CD14-positive monocyte (primary cell): ENCODE measurements around the gene JUP. TPM values are rescaled to one million over a fixed set of nuclear protein-coding genes. Genes with fewer than 3 reads are reported as not detected.

Source experiments
- DNase-seq, 3 donors: peaks; one replicate each; pipeline ENCODE4 v3.0.0-alpha.2; 2011 to 2022
- H2AFZ ChIP-seq: 2 replicates; pipeline ENCODE4 v1.6.0; 2012; ENCODE audit warnings: mild to moderate bottlenecking, low read depth, low read length, inconsistent platforms; ENCODE audit not compliant: insufficient read depth, poor library complexity, severe bottlenecking
- H3K27ac ChIP-seq, 2 donors: 1 replicate in 1 of 2; 2 replicates in 1 of 2; pipeline ENCODE4 v1.5.1; 2012 to 2013; ENCODE audit warnings: low read length in 2 of 2, control low read depth in 1 of 2, inconsistent platforms in 1 of 2, low read depth in 1 of 2, mild to moderate bottlenecking in 1 of 2
- H3K27me3 ChIP-seq, 2 donors: one replicate each; pipeline versions ENCODE4 v1.6.0 to v1.6.1; 2011 to 2013; ENCODE audit warnings: low read length in 2 of 2; ENCODE audit not compliant: control insufficient read depth in 2 of 2, insufficient read depth in 2 of 2
- H3K36me3 ChIP-seq, 2 donors: replicated peaks in 1 of 2; 1 replicate in 1 of 2; 2 replicates in 1 of 2; pipeline versions ENCODE4 v1.5.1 to v1.6.1; 2012 to 2013; ENCODE audit warnings: low read length in 2 of 2, control low read depth in 1 of 2, inconsistent platforms in 1 of 2, mild to moderate bottlenecking in 1 of 2; ENCODE audit not compliant: insufficient read depth in 2 of 2, control insufficient read depth in 1 of 2
- H3K4me1 ChIP-seq, 2 donors: 1 replicate in 1 of 2; 2 replicates in 1 of 2; pipeline versions ENCODE4 v1.5.1 to v1.6.1; 2012 to 2013; ENCODE audit warnings: low read length in 2 of 2, control low read depth in 1 of 2, inconsistent platforms in 1 of 2, mild to moderate bottlenecking in 1 of 2, moderate library complexity in 1 of 2; ENCODE audit not compliant: insufficient read depth in 2 of 2, control insufficient read depth in 1 of 2
- H3K4me2 ChIP-seq: replicated peaks from 2 replicates; pipeline ENCODE3; 2012; ENCODE audit warnings: low read length, moderate library complexity, mild to moderate bottlenecking; ENCODE audit not compliant: poor library complexity, severe bottlenecking; ENCODE audit errors: extremely low read depth
- H3K4me3 ChIP-seq, 3 experiments: fragments of 200-600 bp in 1 of 3; sonication (generic) in 1 of 3; replicated peaks in 1 of 3; 1 replicate in 2 of 3; 2 replicates in 1 of 3; pipeline ENCODE4 v1.5.1; 2011 to 2013; ENCODE audit warnings: low read length in 3 of 3, mild to moderate bottlenecking in 3 of 3, control low read depth in 2 of 3, low read depth in 2 of 3, inconsistent platforms in 1 of 3, moderate library complexity in 1 of 3
- H3K79me2 ChIP-seq: 2 replicates; pipeline ENCODE4 v1.6.0; 2012; ENCODE audit warnings: mild to moderate bottlenecking, control low read depth, inconsistent platforms, low read length, moderate library complexity; ENCODE audit not compliant: insufficient read depth
- H3K9ac ChIP-seq: 2 replicates; pipeline ENCODE4 v1.6.0; 2017; ENCODE audit warnings: low read length, mild to moderate bottlenecking; ENCODE audit not compliant: insufficient read depth, poor library complexity, severe bottlenecking
- H3K9me3 ChIP-seq, 2 donors: replicated peaks in 1 of 2; 1 replicate in 1 of 2; 2 replicates in 1 of 2; pipeline versions ENCODE4 v1.5.1 to v1.6.1; 2012 to 2013; ENCODE audit warnings: low read length in 2 of 2, control low read depth in 1 of 2; ENCODE audit not compliant: control insufficient read depth in 1 of 2, insufficient read depth in 1 of 2
- H4K20me1 ChIP-seq: 2 replicates; pipeline ENCODE4 v1.6.0; 2012; ENCODE audit warnings: mild to moderate bottlenecking, low read length, control low read depth, moderate library complexity; ENCODE audit not compliant: insufficient read depth
- H3K27ac Mint-ChIP-seq, 7 donors: one replicate each; pipeline ENCODE4 v1.8.0; 2020; ENCODE audit warnings: mild to moderate bottlenecking in 7 of 7, mixed read lengths in 7 of 7, moderate library complexity in 6 of 7, inconsistent platforms in 2 of 7
- H3K27me3 Mint-ChIP-seq, 3 donors: one replicate each; pipeline ENCODE4 v1.8.0; 2021 to 2022; ENCODE audit warnings: low read depth in 3 of 3, mild to moderate bottlenecking in 3 of 3, mixed read lengths in 3 of 3, moderate library complexity in 3 of 3, inconsistent platforms in 1 of 3
- H3K36me3 Mint-ChIP-seq, 2 donors: one replicate each; pipeline ENCODE4 v1.8.0; 2020; ENCODE audit warnings: mixed read lengths in 2 of 2, inconsistent platforms in 1 of 2, mild to moderate bottlenecking in 1 of 2
- H3K4me1 Mint-ChIP-seq: one replicate; pipeline ENCODE4 v1.8.0; 2020; ENCODE audit warnings: mild to moderate bottlenecking, mixed read lengths
- H3K4me3 Mint-ChIP-seq, 2 donors: one replicate each; pipeline ENCODE4 v1.8.0; 2020; ENCODE audit warnings: mild to moderate bottlenecking in 2 of 2, mixed read lengths in 2 of 2, moderate library complexity in 1 of 2
- H3K9me3 Mint-ChIP-seq, 7 donors: one replicate each; pipeline ENCODE4 v1.8.0; 2020 to 2022; ENCODE audit warnings: mixed read lengths in 7 of 7, mild to moderate bottlenecking in 6 of 7, moderate library complexity in 6 of 7, inconsistent platforms in 2 of 7
- WGBS: methylation state at CpG from one replicate; pipeline ENCODE4 v1.1.5; 2013; ENCODE audit warnings: missing lambda C conversion rate; ENCODE audit not compliant: insufficient coverage; 5-methylcytosine and 5-hydroxymethylcytosine counted together
- intact Hi-C, 2 donors: fragments of 100-400 bp; cut with micrococcal nuclease; formaldehyde crosslinking; loops; one replicate each; pipeline versions ENCODE4 v1.15.0 to v1.15.1; 2023
- polyA plus RNA-seq, 3 donors: library from polyadenylated mRNA; depleted of rRNA in 1 of 3; unstranded in 2 of 3; stranded (reverse) in 1 of 3; fragments of 300-500 nt in 2 of 3; fragments of >200 nt in 1 of 3; fragmentation: Illumina TruSeq in 2 of 3; gene quantifications; 1 replicate in 2 of 3; 2 replicates in 1 of 3; pipeline ENCODE4 v1.2.3, GENCODE V29; 2012 to 2021
- TF ChIP-seq, protein P1 (sequence below): fragments of 200-600 bp; IDR thresholded peaks from one replicate; pipeline ENCODE4 v1.8.0; 2022; ENCODE audit warnings: antibody characterized with exemption, mild to moderate bottlenecking

The JUP gene
- polyA plus RNA-seq, 3 donors = 14.0 to 22.1 (median 15.4) TPM

DNA sequence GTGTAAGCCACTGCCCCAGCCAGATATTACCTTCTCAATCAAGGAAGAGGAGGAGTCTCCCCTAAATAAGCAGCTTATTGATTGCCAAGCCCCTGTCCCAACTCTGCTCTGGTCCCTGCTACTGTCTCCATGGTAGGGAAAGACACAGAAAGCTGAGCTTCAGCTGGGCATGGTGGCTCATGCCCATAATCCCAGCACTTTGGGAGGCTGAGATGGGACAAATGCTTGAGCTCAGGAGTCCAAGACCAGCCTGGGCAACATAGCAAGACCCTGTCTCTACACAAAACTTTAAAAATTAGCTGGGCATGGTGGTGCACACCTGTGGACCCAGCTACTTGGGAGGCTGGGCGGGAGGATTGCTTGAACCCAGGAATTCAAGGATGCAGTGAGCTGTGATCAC, 6.6 kb downstream of the JUP start:
- 100% methylated on average over 1 of the region's 1 CpG for WGBS
- TF ChIP-seq, protein P1, sequence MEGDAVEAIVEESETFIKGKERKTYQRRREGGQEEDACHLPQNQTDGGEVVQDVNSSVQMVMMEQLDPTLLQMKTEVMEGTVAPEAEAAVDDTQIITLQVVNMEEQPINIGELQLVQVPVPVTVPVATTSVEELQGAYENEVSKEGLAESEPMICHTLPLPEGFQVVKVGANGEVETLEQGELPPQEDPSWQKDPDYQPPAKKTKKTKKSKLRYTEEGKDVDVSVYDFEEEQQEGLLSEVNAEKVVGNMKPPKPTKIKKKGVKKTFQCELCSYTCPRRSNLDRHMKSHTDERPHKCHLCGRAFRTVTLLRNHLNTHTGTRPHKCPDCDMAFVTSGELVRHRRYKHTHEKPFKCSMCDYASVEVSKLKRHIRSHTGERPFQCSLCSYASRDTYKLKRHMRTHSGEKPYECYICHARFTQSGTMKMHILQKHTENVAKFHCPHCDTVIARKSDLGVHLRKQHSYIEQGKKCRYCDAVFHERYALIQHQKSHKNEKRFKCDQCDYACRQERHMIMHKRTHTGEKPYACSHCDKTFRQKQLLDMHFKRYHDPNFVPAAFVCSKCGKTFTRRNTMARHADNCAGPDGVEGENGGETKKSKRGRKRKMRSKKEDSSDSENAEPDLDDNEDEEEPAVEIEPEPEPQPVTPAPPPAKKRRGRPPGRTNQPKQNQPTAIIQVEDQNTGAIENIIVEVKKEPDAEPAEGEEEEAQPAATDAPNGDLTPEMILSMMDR = no peak
- Histone ChIP-seq H3K36me3 (peaks cover 0 to 10% of the 10 kb centered on the region in 2 donors), H3K4me3 (no peak overlapping the region), H3K9me3 (no peaks in the 10 kb centered on the region), H3K27me3 (no peaks in the 10 kb centered on the region), H2AFZ (no peak overlapping the region), H3K79me2 (no peaks in the 10 kb centered on the region), H3K4me2 (no peak overlapping the region), H3K9ac (no peak overlapping the region), H3K4me1 (peaks cover 59 to 62% of the 10 kb centered on the region in 2 donors), H3K27ac (peak overlapping the region in 1 of 2 donors; percentile 61), H4K20me1 (peaks cover 65% of the 10 kb centered on the region)
- no peak overlapping the region for H3K4me3 Mint-ChIP-seq
- peaks cover 0 to 3% (median 0%) of the 10 kb centered on the region in 7 donors for H3K9me3 Mint-ChIP-seq
- H3K27me3 Mint-ChIP-seq = peaks cover 13 to 23% (median 22%) of the 10 kb centered on the region in 3 donors
- intact Hi-C loops = no loop called here
- no peak for DNase-seq
- H3K27ac Mint-ChIP-seq = peak overlapping the region in 1 of 7 donors; percentile 95
- peaks cover 59% of the 10 kb centered on the region for H3K4me1 Mint-ChIP-seq
- peaks cover 2 to 5% of the 10 kb centered on the region in 2 donors for H3K36me3 Mint-ChIP-seq

DNA sequence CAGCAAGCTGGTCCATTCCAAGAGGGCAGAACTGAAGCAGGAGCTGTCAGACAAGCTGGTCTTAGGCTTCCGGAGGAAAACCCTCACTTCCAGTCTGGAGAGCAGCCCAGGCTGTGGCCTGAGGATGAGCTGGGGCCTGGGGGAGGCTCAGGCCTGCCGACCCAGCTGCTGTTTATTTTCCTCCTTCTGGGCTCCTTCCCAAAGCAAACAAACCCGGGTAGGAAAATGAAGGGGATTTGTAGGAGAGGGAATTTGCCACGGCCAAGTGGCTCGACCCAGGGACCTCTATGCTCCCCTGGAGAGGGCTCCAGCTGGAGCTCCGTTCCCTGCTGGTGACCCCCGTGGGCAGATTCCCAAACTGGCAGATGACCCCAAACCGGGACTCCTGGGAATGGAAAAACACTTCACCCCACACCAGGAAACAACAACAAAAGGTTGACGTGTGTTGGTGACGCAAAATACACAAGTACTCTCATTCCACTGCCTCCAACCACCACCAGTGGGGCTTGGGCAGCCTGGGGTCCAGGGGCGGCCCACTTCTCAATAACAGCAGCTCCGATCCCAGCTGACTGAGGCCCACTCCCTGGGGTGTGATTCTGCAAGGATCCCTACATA, 8.8 kb downstream of the JUP start:
- no peak overlapping the region for H3K4me3 Mint-ChIP-seq
- Histone ChIP-seq H4K20me1 (peaks cover 61% of the 10 kb centered on the region), H3K4me1 (peaks cover 36 to 39% of the 10 kb centered on the region in 2 donors), H3K27ac (no peak overlapping the region), H3K4me2 (no peak overlapping the region), H3K36me3 (peaks cover 0 to 16% of the 10 kb centered on the region in 2 donors), H3K4me3 (no peak overlapping the region), H3K9ac (no peak overlapping the region), H3K9me3 (no peaks in the 10 kb centered on the region), H2AFZ (peak overlapping the region; percentile 8), H3K27me3 (no peaks in the 10 kb centered on the region), H3K79me2 (no peaks in the 10 kb centered on the region)
- H3K27ac Mint-ChIP-seq = peak overlapping the region in 1 of 7 donors; percentile 62
- TF ChIP-seq, protein P1 = no peak
- H3K9me3 Mint-ChIP-seq = peaks cover 0 to 2% (median 0%) of the 10 kb centered on the region in 7 donors
- intact Hi-C loops = no loop called here
- H3K27me3 Mint-ChIP-seq = peaks cover 3 to 11% (median 9%) of the 10 kb centered on the region in 3 donors
- WGBS = 23% methylated on average over 5 of the region's 12 CpGs
- no peak for DNase-seq
- H3K4me1 Mint-ChIP-seq = peaks cover 36% of the 10 kb centered on the region
- peaks cover 0 to 5% of the 10 kb centered on the region in 2 donors for H3K36me3 Mint-ChIP-seq
